GM18867 (cell line): ENCODE data around the gene ZSCAN10.

Source experiments
- ATAC-seq: cut with Tn5 transposase; IDR thresholded peaks from one replicate; pipeline ENCODE4 v1.9.1; 2021; ENCODE audit warnings: mild to moderate bottlenecking, moderate library complexity; ENCODE audit not compliant: unreplicated experiment

ZSCAN10 gene

DNA sequence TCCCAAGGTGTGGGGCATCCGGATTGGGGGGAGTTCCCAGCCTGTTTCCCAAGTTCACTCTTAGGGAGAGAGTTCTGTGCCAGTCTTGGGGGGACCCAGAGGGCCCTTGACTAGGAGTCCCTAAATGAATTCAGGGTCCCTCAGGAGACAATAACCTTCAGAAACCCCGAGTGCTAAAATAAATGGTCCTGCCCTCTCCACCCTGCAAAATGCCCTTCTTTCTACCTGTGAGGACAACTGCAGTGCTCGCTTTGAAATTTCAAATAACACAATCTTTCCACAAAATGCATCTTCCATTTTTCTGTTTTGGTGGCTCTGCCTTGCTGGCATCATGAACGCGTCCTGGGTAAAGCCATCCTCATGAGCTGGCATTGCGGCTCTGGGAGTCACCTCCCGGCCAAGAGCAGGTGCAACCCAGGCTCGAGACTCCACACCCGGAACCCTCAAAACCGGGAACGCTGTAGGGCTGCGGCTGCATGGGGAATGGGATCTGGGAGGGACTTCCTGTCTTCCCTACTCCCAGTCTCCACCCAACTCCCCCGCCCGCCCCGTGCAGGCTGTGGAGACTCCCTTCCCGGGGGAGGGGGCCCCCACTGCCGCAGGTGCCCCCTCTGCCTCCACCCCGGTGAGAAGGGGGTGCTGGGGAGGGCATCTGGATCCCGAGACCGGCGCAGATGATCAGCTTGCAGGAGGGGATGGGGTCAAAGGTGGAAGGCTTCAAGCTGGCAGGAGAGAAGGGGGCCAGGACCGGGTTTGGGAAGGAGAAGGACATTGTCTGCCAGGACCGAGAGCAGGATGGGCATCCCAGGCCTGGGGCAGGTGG is 13.2 kb upstream of the ZSCAN10 start, which contains the start of gene ZNF205:
Gene ZNF205 (plus strand): TSS at position 529 of the 823 bp plus-strand sequence. CDS start 845 bp downstream, outside the sequence.
- ATAC-seq: no peak

DNA sequence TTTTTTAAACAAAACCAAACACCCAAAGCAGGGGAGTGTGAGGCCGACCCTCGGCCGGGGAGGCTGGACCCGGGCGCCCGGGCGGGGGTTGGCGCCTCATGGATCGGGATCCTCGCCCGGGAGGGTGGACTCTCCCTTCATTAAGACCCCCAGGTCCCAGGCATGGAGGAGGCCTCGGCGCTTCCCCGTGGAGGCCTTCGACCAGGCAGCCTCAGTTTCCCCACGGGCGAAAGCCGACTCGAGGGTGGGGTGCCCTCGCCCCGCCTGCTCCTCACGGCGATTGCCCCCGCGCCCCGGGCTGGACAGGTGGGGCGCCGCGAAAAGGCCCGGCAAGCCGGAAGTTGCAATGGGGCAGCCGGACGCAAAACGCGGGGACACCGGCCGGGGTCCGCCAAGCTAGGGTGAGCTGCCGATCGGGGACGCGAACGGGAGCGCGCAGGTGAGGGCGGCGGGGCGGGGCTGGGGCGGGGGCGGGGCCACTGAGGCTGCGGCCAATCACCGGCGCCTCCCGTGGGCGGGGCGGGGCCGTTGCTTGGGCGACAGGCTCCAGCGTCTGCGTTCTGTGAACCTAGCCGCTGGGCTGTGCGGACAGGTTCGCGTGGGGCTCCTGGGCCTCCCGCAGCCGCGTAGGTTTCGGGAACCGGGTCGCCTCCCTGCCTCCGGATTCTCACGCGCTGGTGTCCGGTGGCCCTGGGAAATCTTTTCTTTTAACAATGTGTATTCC is 7.3 kb upstream of the ZSCAN10 start:
- ATAC-seq: peak; percentile 87

DNA sequence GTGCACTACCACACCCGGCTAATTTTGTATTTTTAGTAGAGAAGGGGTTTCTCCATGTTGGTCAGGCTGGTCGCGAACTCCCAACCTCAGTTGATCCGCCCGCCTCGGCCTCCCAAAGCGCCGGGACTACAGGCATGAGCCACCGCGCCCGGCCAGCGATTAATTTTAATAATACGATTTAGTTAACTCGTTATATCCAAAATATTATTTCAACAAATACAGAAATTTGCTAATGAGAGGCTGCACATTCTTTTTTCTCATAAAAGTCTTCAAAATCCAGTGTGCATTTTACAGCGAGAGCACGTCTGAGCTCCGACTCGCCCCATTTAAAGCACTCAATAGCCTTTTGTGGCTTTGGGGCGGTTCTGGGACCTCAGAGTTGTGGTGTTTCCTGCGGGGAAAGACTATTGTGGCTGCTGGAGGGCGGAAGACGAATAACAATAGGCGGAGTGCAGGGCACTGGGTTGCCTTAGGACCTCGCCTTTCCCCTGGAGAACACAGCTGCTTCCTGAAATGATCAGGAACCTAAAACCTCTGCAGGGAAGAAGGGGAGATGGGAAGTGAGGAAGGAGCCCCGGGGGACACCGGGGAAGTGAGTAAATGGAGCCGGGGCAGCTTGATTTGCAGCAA is 2.9 kb upstream of the ZSCAN10 start:
- no peak for ATAC-seq

DNA sequence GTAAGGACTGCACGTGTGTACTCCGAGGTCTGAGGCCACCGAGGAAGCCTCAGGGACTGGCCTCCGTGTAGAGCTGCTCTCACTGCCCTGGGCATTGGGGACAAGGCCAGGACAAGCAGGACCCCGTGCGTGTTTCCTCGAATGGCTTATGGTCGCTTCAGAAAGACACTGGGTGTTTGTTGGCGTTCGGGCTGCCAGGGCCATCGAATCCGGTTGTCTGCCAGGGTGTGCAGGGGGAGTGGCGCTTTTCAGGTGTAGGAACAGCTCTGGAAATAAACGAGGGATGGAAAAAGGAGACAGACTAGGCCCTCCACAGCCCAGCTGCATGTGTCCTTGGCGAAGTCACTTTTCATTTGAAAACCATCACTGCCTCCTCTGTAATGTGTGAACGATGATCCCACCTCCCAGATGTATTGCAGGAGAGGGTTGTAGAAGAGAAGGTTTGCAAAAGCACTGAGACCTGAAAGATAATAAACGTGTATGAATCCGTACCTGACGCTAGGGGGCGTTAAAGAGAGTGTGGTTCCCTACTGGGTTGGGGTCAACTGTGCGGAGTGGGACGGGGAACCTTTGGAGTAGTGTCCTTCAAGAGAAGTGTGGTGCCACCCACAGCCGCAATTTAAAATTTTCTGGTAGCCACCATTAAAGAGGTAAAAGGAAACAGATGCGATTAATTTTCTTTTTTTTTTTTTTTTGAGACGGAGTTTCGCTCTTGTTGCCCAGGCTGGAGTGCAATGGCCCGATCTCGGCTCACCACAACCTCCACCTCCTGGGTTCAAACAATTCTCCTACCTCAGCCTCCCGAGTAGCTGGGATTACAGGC is 2.1 kb upstream of the ZSCAN10 start:
- no peak for ATAC-seq

DNA sequence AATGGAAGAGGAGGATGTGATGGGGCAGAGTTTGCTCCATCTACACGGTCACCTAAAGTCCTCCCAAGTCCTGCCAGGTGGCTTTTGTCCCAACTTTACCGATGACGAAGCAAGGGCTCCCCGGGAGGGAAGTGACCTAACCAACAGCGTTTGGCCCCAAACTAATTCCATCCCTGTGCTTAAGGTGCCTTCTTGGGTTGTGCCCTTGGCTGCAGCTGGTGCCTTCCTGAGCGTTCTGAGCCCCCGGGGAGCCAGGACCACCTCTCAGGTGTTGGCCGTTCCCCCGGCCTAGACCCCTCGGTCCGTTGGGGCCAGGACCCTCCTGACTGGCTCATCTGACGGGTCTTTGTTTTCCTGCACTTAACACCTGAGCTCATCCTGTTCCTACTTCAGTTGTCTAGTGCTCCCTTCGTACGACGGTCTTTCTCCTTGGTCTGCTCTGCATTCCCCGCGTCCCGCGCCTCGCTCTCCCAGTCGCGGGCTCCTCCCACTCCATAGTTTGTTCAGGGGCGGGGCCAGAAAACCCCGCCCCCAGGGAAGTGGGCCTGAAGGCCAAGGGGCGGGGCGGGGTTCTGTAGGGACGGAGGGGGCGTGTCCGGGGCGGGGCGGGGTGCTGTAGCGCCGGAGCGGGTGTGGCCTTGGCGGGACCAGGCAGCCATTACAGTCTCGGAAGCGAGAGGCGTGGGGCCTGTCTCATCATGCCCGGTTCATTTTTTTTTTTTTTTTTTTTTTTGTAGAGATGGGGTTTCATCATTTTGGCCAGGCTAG is 822 bp upstream of the ZSCAN10 start:
- ATAC-seq: peak; percentile 66

DNA sequence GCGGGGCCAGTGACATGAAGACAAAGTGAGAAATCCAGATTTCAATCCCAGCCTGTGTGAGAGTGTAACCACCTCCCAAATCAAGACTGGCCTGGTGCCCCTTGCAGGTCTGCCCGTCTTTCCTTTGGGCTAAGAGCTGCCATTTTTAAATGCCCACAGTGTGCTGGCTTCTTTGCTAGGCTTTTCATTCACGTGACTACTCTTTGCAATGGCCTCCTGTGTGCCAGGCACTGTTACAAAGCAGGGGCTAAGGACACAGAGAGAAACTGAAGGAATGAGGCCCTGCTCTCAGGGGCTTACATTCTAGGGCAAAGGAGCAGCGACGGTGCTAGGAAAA is 269 bp upstream of the ZSCAN10 start:
- no peak for ATAC-seq

DNA sequence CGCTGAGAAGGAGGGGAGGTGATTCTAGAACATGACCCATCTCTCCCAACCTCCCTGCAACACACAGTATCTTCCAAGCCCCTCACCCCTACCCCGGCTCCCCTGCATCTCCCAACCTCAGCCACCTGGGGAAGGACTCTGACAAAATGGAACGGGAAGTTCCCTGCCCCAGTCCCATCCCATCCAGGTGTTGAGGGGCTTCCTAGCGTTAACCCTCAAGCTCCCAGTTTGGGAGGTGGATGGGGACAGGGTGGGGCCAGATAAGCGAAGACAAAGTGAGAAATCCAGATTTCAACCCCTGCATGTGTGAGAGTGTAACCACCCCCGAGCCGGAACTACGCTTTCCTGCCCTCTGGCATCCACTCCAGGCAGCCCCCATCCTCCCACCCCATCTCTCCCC is 1.8 kb downstream of the ZSCAN10 start:
- no peak for ATAC-seq

DNA sequence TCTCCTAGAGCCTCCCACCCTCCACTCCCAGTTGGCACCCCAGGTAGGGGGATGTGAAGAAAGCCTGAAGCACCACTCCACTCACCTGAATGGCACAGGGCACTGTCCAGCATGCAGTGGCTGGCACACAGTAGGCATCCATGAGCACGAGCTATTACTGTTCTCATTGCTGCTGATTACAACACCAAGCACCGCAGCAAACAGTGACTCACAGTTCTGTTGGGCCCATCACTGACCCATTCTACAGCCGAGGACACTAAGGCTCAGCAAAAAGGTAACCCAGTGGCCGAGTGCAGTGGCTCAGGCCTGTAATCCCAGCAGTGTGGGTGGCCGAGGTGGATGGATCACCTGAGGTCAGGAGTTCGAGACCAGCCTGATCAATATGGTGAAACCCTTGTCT is 2.7 kb downstream of the ZSCAN10 start:
- ATAC-seq: no peak

DNA sequence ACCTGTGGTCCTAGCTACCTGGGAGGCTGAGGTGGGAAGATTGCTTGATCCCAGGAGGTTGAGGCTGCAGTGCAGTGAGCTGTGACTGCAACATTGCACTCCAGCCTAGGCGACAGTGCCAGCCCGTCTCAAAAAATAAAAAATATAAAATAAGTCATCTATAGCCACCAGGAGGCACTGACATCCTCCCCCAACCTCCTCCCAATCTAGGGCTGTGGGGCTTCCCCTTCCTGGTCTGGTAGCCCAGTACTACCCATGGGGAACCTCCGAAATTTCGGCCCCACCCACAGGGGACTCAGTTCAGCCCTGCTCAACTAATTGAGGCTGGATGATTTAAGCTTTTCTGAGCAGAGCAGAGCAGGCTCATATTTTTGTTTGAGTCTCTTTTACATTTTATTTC is 3.2 kb downstream of the ZSCAN10 start:
- peak; percentile 50 for ATAC-seq

DNA sequence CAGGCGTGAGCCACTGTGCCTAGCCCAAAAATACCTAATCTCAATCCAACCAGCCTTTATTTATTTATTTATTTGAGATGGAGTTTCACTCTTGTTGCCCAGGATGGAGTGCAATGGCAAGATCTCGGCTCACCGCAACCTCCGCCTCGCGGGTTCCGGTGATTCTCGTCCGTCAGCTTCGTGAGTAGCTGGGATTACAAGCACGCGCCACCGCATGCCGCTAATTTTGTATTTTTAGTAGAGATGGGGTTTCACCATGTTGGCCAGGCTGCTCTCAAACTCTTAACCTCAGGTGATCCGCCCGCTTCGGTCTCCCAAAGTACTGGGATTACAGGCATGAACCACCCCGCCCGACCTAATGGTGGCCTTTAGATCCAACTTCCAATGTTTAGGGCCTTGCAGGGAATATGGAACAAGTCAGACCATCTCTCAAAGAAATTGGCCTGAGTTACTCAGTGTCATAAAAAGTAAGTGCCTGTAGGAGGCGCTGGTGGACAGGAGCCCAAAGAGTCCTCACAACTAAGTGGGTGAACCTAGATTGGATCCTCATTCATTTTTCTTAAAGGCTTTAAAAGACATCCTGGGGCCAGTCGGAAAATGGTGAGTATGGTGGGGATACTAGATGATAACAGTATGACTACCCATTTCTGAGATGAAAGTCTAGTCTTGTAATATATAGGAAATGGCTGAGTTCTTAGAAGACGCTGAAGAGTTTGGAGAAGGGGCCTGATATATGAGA is 4.6 kb downstream of the ZSCAN10 start:
- ATAC-seq: no peak

DNA sequence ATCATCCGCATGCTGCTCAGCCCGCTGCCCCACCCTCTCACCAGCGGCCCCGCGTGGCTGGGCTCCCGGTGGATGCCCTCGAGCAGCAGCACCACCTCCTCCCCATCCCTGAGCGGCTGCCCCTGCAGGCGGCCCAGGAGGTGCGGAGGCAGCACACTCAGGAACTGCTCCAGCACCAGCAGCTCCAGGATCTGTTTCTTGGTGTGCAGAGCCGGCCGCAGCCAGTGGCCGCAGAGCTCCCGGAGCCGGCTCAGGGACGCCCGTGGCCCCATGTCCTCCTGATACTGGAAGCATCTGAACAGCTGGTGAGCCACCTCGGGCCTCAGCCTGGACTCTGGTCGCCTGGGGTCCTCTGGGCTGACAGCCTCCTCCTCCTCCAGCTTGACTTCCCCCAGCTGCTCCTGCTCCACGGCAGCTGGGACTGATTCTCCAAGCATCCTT is 6.6 kb downstream of the ZSCAN10 start:
- ATAC-seq: no peak

DNA sequence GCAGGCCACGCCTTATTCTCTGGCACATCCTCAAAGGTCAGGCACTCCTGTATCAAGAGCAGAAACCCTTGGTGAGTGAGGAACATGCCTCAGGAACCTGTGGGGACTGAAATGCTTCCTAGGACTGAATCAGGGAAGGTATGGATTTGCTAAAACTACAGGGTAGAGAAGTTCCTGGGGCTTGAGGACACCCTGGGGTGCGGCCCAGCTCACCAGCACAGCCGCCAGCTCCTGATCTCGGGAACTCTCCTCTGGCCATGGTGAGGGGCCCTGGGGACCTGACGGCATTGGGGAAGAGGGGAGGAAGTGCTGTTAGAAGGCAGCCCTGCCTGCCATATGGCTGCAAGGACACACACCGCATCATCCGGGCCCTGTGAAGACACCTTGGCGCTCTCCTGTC is 7.5 kb downstream of the ZSCAN10 start:
- ATAC-seq: no peak

DNA sequence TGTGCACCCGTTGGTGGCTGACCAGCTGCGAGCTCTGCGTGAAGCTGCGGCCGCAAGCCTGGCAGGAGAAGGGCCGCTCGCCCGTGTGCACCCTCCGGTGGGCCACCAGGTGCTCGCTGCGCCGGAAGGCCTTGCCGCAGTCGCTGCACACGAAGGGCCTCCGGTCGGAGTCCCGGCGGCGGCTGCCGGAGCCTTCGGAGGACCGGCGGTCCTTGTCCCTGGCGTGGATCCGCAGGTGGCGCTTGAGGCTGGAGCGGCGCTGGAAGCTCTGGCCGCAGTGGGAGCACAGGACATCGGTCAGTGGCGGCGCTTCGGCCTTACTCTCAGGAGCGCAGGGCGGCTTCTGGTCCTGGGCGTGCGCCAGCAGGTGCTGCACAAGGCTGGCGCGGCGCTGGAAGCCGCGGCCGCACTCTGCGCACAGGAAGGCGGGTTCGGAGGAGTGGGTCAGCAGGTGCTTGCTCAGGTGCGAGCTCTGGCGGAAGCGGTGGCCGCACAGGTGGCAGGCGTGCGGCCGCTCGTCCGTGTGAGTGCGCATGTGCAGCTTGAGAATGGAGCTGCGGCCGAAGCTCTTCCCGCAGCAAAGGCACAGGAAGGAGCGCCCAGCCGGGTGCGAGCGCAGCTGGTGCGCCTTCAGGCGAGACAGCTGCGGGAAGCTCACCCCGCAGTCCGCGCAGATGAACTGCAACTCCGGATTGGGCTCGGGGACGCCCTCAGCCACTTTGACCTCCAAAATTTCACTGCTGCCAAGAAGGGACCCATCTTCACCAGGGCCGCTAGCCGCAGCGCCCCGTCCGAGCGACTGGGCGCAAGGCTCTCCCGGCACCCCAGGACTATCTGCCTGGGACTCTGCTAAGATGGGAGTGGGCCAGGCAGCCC is 9.1 kb downstream of the ZSCAN10 start:
- ATAC-seq: no peak

DNA sequence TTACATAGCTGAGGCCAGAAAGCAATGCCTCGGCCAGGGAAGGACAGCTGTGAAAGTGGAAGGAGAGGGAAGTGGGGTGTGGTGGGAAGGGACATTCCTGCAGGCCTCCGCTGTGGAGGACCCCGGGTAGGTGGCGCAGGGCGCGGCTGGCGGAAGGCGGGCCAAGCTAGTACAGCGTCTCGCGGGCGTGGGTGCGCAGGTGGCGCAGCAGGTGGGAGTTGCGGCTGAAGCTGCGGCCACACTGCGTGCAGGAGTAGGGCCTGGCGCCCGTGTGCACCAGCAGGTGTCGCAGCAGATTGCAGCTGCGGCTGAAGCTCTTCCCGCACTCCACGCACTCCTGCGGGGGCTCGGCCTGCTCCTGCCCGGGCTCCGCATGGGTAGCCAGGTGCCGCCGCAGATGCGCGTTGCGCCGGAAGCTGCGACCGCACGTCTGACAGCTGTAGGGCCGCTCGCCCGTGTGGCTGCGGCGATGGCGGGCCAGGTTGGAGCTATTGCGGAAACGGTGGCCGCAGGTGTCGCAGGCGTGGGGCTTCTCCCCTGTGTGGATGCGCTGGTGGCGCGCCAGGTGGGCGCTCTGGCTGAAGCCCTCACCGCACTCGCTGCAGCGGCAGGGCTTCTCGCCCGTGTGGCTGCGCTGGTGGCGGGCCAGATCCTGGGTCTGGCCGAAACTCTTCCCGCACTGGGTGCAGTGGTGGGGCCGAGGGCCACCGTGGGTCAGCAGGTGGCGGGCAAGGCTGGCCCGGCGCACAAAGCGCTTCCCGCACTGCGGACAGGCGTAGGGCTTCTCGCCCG is 10.0 kb downstream of the ZSCAN10 start:
- no peak for ATAC-seq

DNA sequence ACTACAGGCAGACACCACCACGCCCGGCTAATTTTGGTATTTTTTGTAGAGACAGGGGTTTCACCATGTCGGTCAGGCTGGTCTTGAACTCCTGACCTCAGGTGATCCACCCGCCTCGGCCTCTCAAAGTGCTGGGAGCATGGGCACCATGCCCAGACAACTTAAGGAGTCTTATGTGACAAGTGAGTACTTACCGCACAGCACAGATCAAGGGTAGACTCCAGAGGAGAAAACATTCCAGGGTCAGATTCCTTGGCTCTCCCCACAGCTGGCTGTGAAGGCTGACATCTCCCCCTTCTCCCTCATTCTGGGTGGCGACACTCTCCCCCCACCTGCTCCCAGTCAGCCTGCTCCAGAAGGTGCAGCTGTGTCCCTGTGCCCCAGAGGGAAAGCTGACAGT is 10.6 kb downstream of the ZSCAN10 start:
- no peak for ATAC-seq

DNA sequence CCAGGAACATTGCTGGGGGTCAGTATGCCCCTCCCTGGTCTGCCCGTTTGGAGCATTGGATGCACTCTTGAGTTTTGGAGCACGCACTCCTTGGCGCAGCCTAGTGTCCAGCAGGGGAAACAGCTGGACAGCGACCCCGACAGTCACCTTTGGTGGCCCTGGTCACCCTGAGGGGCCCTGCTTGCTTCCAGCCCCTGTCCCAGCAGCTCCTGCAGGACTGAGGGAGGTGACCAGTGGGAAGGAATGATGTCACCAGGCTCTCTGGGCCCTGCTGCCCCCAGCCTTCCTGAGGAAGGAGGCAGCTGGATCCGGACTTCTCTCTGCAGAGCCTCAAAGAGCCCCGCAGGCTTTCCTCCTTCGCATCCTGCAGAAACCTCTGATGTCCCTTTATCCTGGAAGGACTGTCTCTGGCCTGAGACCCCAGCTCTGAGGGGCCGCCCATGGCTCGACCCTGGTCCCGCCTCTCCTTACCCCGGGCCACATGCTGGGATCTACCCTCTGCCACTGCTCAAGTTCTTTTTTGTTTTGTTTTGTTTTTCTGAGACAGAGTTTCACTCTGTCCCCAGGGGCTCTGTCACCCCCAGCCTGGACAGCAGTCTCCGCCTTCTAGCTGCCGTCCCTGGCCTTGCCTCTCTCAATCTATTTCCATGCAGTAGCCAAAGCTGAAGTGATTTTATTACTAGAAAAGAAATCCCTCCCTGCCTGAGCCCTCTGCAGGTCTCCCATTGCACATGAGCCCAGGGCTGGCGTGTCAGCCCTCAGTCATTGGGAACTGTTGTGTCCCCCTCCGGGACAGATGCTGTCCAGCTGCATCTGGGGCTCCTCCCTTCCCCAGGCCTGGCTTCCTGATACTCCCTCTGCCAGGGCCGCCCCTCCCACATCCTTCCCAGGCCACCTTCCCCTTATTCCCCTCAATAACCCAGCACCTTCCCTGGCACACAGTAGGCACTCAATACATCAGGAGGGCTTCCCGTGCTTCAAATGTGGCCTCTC is 11.6 kb downstream of the ZSCAN10 start:
- ATAC-seq: no peak
